GM12801 (cell line): Measurements from ENCODE around the gene ZNF8.

Source experiments
- CTCF ChIP-seq: IDR thresholded peaks from one replicate; pipeline ENCODE4 v1.5.1; 2011; ENCODE audit warnings: control low read depth; ENCODE audit not compliant: insufficient read length; ENCODE audit errors: extremely low read depth

Gene ZNF8

GRCh38 chr19:58277748-58278540 lies 811 bp upstream of the ZNF8 start:
- TF ChIP-seq CTCF = no peak

DNA sequence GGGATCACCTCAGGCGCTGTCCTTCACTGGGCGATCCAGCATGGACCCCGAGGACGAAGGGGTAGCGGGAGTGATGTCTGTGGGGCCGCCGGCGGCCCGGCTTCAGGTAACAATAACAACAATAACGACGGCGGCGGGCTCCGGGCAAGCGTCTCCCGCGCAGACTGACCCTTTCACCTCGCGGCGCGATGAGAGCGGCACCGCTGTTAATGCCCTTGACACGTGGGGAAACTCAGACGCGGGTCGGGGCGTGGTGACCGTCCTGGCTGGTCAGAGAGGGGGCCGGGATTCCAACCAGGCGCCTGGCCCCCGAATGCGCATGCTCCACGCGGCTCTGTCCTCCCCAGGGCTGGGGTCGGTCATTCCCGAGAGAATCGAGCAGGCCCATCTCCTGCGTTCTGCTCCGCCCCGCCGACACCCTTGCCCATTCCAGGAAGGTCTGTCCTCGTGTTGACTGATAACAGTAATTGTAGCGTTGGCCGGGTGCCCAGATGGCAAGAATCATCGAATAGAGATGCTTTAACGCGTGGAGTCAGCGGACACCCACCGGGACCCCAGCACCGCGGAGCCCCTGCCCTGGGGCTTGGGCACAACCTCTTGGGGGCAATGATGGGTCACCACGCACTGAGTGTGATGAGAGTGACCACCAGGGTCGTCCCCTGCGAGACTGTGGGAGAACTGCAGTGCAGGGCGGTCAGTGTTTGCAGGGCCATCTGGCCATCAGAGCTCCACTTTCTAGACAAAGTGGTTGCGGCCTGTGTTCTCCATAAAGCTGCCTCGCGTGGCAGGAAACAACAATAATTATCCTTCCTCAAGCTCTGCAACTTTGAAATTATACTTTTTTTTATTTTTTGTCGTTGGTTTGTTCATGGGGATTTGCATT lies 528 bp downstream of the ZNF8 start:
- no peak for TF ChIP-seq CTCF

GRCh38 chr19:58279925-58280316 lies 1.2 kb downstream of the ZNF8 start:
- no peak for TF ChIP-seq CTCF

- no peak for TF ChIP-seq CTCF
Observed at GRCh38 chr19:58284199-58284598, 5.4 kb downstream of the ZNF8 start.

GRCh38 chr19:58291943-58292342 lies 13.2 kb downstream of the ZNF8 start:
- no peak for TF ChIP-seq CTCF

DNA sequence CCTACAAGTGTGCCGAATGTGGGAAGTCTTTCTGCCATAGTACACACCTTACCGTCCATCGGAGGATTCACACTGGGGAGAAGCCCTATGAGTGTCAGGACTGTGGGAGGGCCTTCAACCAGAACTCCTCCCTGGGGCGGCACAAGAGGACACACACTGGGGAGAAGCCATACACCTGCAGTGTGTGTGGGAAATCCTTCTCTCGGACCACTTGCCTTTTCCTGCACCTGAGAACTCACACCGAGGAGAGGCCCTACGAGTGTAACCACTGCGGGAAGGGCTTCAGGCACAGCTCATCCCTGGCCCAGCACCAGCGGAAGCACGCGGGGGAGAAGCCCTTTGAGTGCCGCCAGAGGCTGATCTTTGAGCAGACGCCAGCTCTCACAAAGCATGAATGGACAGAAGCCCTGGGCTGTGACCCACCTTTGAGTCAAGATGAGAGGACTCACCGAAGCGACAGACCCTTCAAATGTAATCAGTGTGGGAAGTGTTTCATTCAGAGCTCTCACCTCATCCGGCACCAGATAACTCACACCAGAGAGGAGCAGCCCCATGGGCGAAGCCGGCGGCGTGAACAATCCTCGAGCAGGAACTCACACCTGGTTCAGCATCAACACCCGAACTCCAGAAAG lies 16.1 kb downstream of the ZNF8 start:
- no peak for TF ChIP-seq CTCF

DNA sequence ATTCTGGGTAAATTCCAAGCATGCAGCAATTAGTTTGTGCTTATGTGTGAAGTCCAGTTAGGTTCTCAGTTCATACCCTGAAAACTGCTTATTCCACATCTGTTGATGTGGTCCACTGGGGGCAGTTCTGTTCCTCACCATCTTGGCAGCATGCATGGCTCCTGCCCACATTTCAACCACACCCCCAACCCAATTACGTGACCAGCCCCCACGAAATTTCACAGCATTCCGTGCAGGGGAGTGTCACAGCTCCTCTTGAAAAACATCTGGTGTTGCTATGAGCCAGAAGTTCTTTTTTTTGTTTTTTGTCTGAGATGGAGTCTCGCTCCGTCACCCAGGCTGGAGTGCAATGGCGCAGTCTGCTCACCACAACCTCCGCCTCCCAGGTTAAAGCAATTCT lies 17.3 kb downstream of the ZNF8 start:
- TF ChIP-seq CTCF = no peak
